Fibroblast of lung (primary cell): Measurements from ENCODE around the gene FSTL5. TPM values are rescaled to one million over a fixed set of nuclear protein-coding genes. Genes with fewer than 3 reads are reported as not detected.

Source experiments
- DNase-seq, 2 donors: peaks; one replicate each; pipeline versions ENCODE4 v3.0.0 to v3.0.0-alpha.2; 2010; ENCODE audit warnings: low read depth in 2 of 2
- H2AFZ ChIP-seq: 2 replicates; pipeline ENCODE4 v1.5.1; 2012; ENCODE audit warnings: low read length, control low read depth, inconsistent platforms
- H3K27ac ChIP-seq: 2 replicates; pipeline ENCODE4 v1.5.1; 2011; ENCODE audit warnings: low read length, control low read depth; ENCODE audit not compliant: insufficient read depth
- H3K27me3 ChIP-seq: 2 replicates; pipeline ENCODE4 v1.5.1; 2011; ENCODE audit warnings: mild to moderate bottlenecking, low read length; ENCODE audit not compliant: control insufficient read depth, insufficient read depth
- H3K36me3 ChIP-seq: 2 replicates; pipeline ENCODE4 v1.5.1; 2011; ENCODE audit warnings: low read length; ENCODE audit not compliant: control insufficient read depth, insufficient read depth
- H3K4me1 ChIP-seq: 2 replicates; pipeline ENCODE4 v1.5.1; 2011; ENCODE audit warnings: low read length; ENCODE audit not compliant: control insufficient read depth, insufficient read depth; ENCODE audit errors: extremely low read depth
- H3K4me2 ChIP-seq: 2 replicates; pipeline ENCODE4 v1.5.1; 2011; ENCODE audit warnings: low read length, control low read depth; ENCODE audit not compliant: insufficient read depth; ENCODE audit errors: extremely low read depth
- H3K4me3 ChIP-seq, 4 experiments: fragments of 200-600 bp in 1 of 4; sonication (generic) in 1 of 4; replicated peaks in 1 of 4; 2 replicates each; pipeline ENCODE4 v1.5.1; 2011 to 2016; ENCODE audit warnings: low read length in 4 of 4, low read depth in 3 of 4, mild to moderate bottlenecking in 3 of 4, control low read depth in 2 of 4, inconsistent platforms in 1 of 4, mixed read lengths in 1 of 4; ENCODE audit not compliant: insufficient read depth in 1 of 4; ENCODE audit errors: control extremely low read depth in 1 of 4
- H3K79me2 ChIP-seq: 2 replicates; pipeline ENCODE4 v1.5.1; 2012; ENCODE audit warnings: mild to moderate bottlenecking, low read length, inconsistent platforms; ENCODE audit not compliant: control insufficient read depth, insufficient read depth
- H3K9ac ChIP-seq: 2 replicates; pipeline ENCODE4 v1.5.1; 2011; ENCODE audit warnings: mild to moderate bottlenecking, low read length, control low read depth; ENCODE audit not compliant: insufficient read depth
- H3K9me3 ChIP-seq: 2 replicates; pipeline ENCODE4 v1.5.1; 2012; ENCODE audit warnings: low read depth, low read length; ENCODE audit not compliant: control insufficient read depth, insufficient read depth
- H4K20me1 ChIP-seq: 2 replicates; pipeline ENCODE4 v1.5.1; 2011; ENCODE audit warnings: low read length; ENCODE audit not compliant: control insufficient read depth, insufficient read depth; ENCODE audit errors: extremely low read depth
- EZH2 ChIP-seq: IDR thresholded peaks from 2 replicates; pipeline ENCODE4 v1.5.1; 2012; ENCODE audit warnings: low read length, control low read depth, mild to moderate bottlenecking; ENCODE audit errors: missing control alignments
- polyA plus RNA-seq, 2 donors: library from polyadenylated mRNA; depleted of rRNA in 1 of 2; stranded (reverse) in 1 of 2; unstranded in 1 of 2; fragments of >200 nt; gene quantifications; 2 replicates each; pipeline ENCODE4 v1.2.1, GENCODE V29; 2011 to 2012; ENCODE audit warnings: missing spikeins in 1 of 2
- total RNA-seq: library from RNA; depleted of rRNA; stranded (reverse); fragments of >200 nt; gene quantifications from 2 replicates; pipeline ENCODE4 v1.2.1, GENCODE V29; 2014
- TF ChIP-seq, protein P1 (sequence below), 2 donors: IDR thresholded peaks in 1 of 2; conservative IDR thresholded peaks in 1 of 2; 1 replicate in 1 of 2; 2 replicates in 1 of 2; pipeline ENCODE4 v1.5.1; 2011 to 2012; ENCODE audit warnings: low read length in 2 of 2, control low read depth in 1 of 2, inconsistent platforms in 1 of 2, low read depth in 1 of 2, mild to moderate bottlenecking in 1 of 2

The FSTL5 gene
- total and polyA plus RNA-seq, 2 donors (not counting 1 experiment from before 2014, with no cell fraction given), result 0.11 to 0.33 TPM

DNA sequence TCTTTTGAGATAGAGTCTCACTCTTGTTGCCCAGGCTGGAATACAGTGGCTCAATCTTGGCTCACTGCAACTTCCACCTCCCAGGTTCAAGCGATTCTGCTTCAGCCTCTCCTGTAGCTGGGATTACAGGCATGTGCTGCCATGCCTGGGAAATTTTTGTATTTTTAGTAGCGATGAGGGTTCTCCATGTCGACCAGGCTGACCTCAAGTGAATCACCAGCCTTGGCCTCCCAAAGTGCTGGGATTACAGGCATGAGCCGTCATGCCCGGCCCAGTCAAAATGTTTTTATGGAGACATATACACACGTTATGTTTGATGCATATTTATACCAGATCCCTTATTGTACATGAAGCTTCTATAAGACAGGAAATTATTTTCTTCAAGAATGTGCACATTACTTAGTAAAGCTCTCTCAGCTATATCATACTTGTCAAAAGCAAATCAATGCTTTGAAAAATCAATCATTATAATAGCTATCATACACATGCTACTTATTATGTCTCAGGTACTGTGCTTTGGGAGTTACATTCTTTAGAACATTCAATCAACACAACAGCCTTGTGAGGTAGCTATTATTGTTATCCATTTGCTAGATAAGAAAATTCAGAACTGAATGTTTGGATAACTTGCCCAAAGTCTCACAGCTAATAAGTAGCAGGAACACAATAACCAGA, 269.2 kb downstream of the FSTL5 start:
- DNase-seq, result no peak
- Histone ChIP-seq H3K4me2 (no peak overlapping the region), H2AFZ (no peak overlapping the region), H3K4me3 (no peak overlapping the region), H4K20me1 (no peaks in the 10 kb centered on the region), H3K27me3 (no peaks in the 10 kb centered on the region), H3K9ac (no peak overlapping the region), H3K4me1 (no peaks in the 10 kb centered on the region), H3K79me2 (no peaks in the 10 kb centered on the region), H3K27ac (no peak overlapping the region), H3K9me3 (no peaks in the 10 kb centered on the region), H3K36me3 (no peaks in the 10 kb centered on the region)
- TF ChIP-seq EZH2, result no peak
- TF ChIP-seq, protein P1, sequence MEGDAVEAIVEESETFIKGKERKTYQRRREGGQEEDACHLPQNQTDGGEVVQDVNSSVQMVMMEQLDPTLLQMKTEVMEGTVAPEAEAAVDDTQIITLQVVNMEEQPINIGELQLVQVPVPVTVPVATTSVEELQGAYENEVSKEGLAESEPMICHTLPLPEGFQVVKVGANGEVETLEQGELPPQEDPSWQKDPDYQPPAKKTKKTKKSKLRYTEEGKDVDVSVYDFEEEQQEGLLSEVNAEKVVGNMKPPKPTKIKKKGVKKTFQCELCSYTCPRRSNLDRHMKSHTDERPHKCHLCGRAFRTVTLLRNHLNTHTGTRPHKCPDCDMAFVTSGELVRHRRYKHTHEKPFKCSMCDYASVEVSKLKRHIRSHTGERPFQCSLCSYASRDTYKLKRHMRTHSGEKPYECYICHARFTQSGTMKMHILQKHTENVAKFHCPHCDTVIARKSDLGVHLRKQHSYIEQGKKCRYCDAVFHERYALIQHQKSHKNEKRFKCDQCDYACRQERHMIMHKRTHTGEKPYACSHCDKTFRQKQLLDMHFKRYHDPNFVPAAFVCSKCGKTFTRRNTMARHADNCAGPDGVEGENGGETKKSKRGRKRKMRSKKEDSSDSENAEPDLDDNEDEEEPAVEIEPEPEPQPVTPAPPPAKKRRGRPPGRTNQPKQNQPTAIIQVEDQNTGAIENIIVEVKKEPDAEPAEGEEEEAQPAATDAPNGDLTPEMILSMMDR (conservative IDR thresholded peaks at IDR 0.05 in 1 of 2, IDR thresholded peaks at IDR 0.05 in 1 of 2; ENCODE audit: low read depth in 1 of 2, low read length in 2 of 2), result no peak

DNA sequence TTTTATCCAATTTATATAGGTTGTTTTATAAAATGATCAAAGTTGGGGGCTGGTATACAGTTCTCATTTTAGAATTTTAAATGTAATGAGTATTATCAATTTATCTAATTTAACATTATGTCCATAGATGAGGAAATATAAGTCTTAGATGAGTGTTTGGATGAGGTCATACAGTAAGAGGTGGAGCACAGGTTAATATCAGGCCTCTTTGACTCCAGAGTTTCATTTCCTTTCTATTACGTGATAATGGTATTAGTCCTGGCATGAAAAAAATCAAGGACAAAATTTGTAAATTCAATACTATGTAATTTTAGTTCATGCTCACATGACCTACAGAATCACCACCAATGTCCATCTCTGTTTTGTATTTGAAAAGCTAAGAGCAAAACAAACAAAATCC, 269.8 kb downstream of the FSTL5 start:
- no peaks in the 10 kb centered on the region for H3K36me3 ChIP-seq
- no peak for TF ChIP-seq EZH2
- TF ChIP-seq, protein P1 (conservative IDR thresholded peaks at IDR 0.05 in 1 of 2, IDR thresholded peaks at IDR 0.05 in 1 of 2; ENCODE audit: low read depth in 1 of 2, low read length in 2 of 2), result no peak

GRCh38 chr4:161893566-161893965, 270.2 kb downstream of the FSTL5 start:
- Histone ChIP-seq H3K4me2 (no peak overlapping the region), H2AFZ (no peak overlapping the region), H3K27me3 (no peaks in the 10 kb centered on the region), H3K4me1 (no peaks in the 10 kb centered on the region), H3K79me2 (no peaks in the 10 kb centered on the region), H4K20me1 (no peaks in the 10 kb centered on the region), H3K9ac (no peak overlapping the region), H3K36me3 (no peaks in the 10 kb centered on the region), H3K4me3 (no peak overlapping the region), H3K9me3 (no peaks in the 10 kb centered on the region), H3K27ac (no peak overlapping the region)
- TF ChIP-seq EZH2, result no peak
- TF ChIP-seq, protein P1 (conservative IDR thresholded peaks at IDR 0.05 in 1 of 2, IDR thresholded peaks at IDR 0.05 in 1 of 2; ENCODE audit: low read depth in 1 of 2, low read length in 2 of 2), result no peak
- DNase-seq, result no peak

More for the DNA sequence above, 269.8 kb downstream of the FSTL5 start:
- Histone ChIP-seq H2AFZ (no peak overlapping the region), H4K20me1 (no peaks in the 10 kb centered on the region), H3K9ac (no peak overlapping the region), H3K27me3 (no peaks in the 10 kb centered on the region), H3K4me2 (no peak overlapping the region), H3K4me3 (no peak overlapping the region), H3K4me1 (no peaks in the 10 kb centered on the region), H3K27ac (no peak overlapping the region), H3K9me3 (no peaks in the 10 kb centered on the region), H3K79me2 (no peaks in the 10 kb centered on the region)
- DNase-seq, result no peak
